Tibial artery (tissue), 4 donors: ENCODE data around the gene NPR1.

Experiments
- DNase-seq, 2 donors: peaks; one replicate each; pipeline ENCODE4 v3.0.0-alpha.2; 2019
- H3K27ac ChIP-seq, 2 donors: fragments of 200-600 bp; sonication (generic) in 1 of 2; 1 replicate in 1 of 2; 2 replicates in 1 of 2; pipeline ENCODE4 v1.5.1; 2018 to 2019; ENCODE audit warnings: mild to moderate bottlenecking in 1 of 2
- H3K27me3 ChIP-seq, 2 donors: fragments of 200-600 bp; sonication (generic) in 1 of 2; one replicate each; pipeline versions ENCODE4 v1.5.1 to v1.6.0; 2016 to 2019
- H3K36me3 ChIP-seq, 3 donors: fragments of 200-600 bp; sonication (generic) in 2 of 3; one replicate each; pipeline ENCODE4 v1.5.1; 2016 to 2019; ENCODE audit warnings: mild to moderate bottlenecking in 2 of 3
- H3K4me1 ChIP-seq, 4 donors: fragments of 200-600 bp; sonication (generic) in 2 of 4; 1 replicate in 3 of 4; 2 replicates in 1 of 4; pipeline ENCODE4 v1.5.1; 2016 to 2019
- H3K4me3 ChIP-seq, 2 donors: fragments of 200-600 bp; sonication (generic) in 1 of 2; 1 replicate in 1 of 2; 2 replicates in 1 of 2; pipeline ENCODE4 v1.5.1; 2018 to 2019; ENCODE audit warnings: mild to moderate bottlenecking in 2 of 2
- H3K9me3 ChIP-seq, 3 donors: fragments of 200-600 bp; sonication (generic) in 1 of 3; one replicate each; pipeline ENCODE4 v1.5.1; 2016 to 2019
- intact Hi-C: fragments of 100-400 bp; cut with DNase I; formaldehyde crosslinking; loops from one replicate; pipeline ENCODE4 v1.15.0; 2023; ENCODE audit warnings: low total_unique reads
- TF ChIP-seq, protein P1 (sequence below), 2 experiments: fragments of 200-600 bp in 1 of 2; fragments of 450-650 bp in 1 of 2; IDR thresholded peaks; one replicate each; pipeline ENCODE4 v1.5.1; 2017 to 2019; ENCODE audit warnings: antibody characterized with exemption in 2 of 2, mild to moderate bottlenecking in 1 of 2, moderate library complexity in 1 of 2

Gene NPR1

DNA sequence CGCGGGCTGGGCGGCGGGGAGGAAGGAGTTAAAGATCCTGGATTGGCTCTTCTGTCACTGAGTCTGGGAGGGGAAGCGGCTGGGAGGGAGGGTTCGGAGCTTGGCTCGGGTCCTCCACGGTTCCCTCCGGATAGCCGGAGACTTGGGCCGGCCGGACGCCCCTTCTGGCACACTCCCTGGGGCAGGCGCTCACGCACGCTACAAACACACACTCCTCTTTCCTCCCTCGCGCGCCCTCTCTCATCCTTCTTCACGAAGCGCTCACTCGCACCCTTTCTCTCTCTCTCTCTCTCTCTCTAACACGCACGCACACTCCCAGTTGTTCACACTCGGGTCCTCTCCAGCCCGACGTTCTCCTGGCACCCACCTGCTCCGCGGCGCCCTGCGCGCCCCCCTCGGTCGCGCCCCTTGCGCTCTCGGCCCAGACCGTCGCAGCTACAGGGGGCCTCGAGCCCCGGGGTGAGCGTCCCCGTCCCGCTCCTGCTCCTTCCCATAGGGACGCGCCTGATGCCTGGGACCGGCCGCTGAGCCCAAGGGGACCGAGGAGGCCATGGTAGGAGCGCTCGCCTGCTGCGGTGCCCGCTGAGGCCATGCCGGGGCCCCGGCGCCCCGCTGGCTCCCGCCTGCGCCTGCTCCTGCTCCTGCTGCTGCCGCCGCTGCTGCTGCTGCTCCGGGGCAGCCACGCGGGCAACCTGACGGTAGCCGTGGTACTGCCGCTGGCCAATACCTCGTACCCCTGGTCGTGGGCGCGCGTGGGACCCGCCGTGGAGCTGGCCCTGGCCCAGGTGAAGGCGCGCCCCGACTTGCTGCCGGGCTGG lies at the start of gene NPR1:
Gene NPR1 (plus strand): TSS at position 170 of the 818 bp plus-strand sequence. CDS start 421 bp downstream, at position 591.
- Histone ChIP-seq H3K4me1 (peaks cover 0 to 35% (median 15%) of the 10 kb centered on the region in 4 donors), H3K27me3 (no peaks in the 10 kb centered on the region), H3K27ac (peak within 1 kb of the TSS; percentile 84 to 86), H3K4me3 (peak within 1 kb of the TSS; percentile 68 to 76), H3K36me3 (peaks cover 0 to 13% (median 4%) of the 10 kb centered on the region in 3 donors), H3K9me3 (no peaks in the 10 kb centered on the region)
- TF ChIP-seq, protein P1, sequence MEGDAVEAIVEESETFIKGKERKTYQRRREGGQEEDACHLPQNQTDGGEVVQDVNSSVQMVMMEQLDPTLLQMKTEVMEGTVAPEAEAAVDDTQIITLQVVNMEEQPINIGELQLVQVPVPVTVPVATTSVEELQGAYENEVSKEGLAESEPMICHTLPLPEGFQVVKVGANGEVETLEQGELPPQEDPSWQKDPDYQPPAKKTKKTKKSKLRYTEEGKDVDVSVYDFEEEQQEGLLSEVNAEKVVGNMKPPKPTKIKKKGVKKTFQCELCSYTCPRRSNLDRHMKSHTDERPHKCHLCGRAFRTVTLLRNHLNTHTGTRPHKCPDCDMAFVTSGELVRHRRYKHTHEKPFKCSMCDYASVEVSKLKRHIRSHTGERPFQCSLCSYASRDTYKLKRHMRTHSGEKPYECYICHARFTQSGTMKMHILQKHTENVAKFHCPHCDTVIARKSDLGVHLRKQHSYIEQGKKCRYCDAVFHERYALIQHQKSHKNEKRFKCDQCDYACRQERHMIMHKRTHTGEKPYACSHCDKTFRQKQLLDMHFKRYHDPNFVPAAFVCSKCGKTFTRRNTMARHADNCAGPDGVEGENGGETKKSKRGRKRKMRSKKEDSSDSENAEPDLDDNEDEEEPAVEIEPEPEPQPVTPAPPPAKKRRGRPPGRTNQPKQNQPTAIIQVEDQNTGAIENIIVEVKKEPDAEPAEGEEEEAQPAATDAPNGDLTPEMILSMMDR (IDR thresholded peaks at IDR 0.05) = no peak
- intact Hi-C loops = loop anchor here (2.0 to 10.0 kb wide), 4 partner anchors 69 to 306 kb away; partner anchors contain the start of genes DENND4B and RAB13
- peak; percentile 81 to 89 for DNase-seq

DNA sequence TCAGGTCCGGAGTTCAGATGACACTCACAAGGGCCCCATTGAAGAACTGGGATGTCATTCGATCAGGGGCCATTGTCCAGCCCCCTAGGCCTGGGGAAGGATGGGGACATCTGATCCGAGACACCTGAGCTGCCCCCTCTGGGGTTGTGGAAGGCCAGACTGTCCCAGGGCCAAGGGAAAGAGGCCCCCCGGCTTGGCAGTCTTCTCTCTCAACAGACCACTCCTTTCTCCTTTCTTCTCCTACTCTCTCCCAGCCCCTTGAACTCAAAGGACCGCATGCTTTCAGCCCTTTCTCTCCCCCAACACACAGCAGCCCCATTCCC lies 49.2 kb upstream of the NPR1 start:
- H3K9me3 ChIP-seq = no peaks in the 10 kb centered on the region
- H3K27ac ChIP-seq = peak overlapping the region; percentile 89 to 92
- H3K4me3 ChIP-seq = no peak overlapping the region
- DNase-seq = peak in 1 of 2 donors; percentile 63
- no peaks in the 10 kb centered on the region for H3K36me3 ChIP-seq
- H3K27me3 ChIP-seq = no peaks in the 10 kb centered on the region
- intact Hi-C loops = no loop called here
- H3K4me1 ChIP-seq = peaks cover 0 to 66% (median 46%) of the 10 kb centered on the region in 4 donors
- TF ChIP-seq, protein P1 (IDR thresholded peaks at IDR 0.05) = no peak

GRCh38 chr1:153629971-153630370 lies 48.5 kb upstream of the NPR1 start:
- Histone ChIP-seq H3K27me3 (no peaks in the 10 kb centered on the region), H3K4me3 (no peak overlapping the region), H3K9me3 (no peaks in the 10 kb centered on the region), H3K36me3 (no peaks in the 10 kb centered on the region), H3K4me1 (peaks cover 0 to 68% (median 44%) of the 10 kb centered on the region in 4 donors), H3K27ac (peak overlapping the region; percentile 89 to 92)
- intact Hi-C loops = no loop called here
- peak in 1 of 2 donors; percentile 79 for DNase-seq
- TF ChIP-seq, protein P1 (IDR thresholded peaks at IDR 0.05) = no peak

- no peak overlapping the region for H3K4me3 ChIP-seq
- no peaks in the 10 kb centered on the region for H3K9me3 ChIP-seq
- DNase-seq = no peak
- peaks cover 0 to 68% (median 44%) of the 10 kb centered on the region in 4 donors for H3K4me1 ChIP-seq
- TF ChIP-seq, protein P1 (IDR thresholded peaks at IDR 0.05) = no peak
- no peaks in the 10 kb centered on the region for H3K27me3 ChIP-seq
- H3K27ac ChIP-seq = peak overlapping the region; percentile 89 to 92
- intact Hi-C loops = no loop called here
- no peaks in the 10 kb centered on the region for H3K36me3 ChIP-seq
These were observed 48.1 kb upstream of the NPR1 start for GRCh38 chr1:153630384-153630783.

DNA sequence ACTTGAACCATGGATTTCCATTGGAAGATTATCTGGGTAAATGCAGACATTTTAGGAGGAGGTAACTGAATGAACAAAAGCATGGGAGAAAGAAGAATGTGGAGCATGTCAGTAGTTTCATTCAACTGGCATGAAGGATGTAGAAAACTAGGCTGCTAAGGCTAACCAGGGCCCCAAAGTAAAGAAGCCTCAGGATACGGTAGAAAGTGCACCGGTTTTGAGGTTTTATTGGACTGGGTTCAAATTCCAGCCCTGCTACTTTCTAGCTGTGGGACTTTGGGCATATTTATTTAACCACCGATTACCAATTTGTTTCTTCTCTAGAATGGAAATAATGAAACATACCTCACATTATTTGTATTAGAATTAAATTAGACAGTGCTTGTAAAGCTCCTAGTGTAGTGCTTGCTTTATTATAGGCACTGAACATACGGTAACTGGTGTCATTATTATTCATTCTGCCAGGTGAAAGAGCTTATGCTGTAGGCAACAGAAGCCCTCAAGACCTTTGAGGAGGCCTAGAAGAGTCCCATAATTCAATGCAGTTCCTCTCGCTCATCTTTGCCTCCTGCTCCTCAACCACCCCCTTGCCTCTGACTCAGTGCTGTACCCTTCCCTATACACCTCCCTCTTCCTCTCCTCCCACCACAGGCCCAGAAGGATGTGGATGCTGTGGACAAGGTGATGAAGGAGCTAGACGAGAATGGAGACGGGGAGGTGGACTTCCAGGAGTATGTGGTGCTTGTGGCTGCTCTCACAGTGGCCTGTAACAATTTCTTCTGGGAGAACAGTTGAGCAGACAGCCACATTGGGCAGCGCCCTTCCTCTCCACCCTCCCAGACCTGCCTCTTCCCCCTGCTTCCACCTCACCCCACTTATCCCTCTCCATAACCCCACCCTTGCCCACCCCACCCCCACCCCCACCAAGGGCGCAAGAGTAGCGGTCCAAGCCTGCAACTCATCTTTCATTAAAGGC lies 47.2 kb upstream of the NPR1 start:
- DNase-seq = no peak
- Histone ChIP-seq H3K4me3 (no peak overlapping the region), H3K4me1 (peaks cover 0 to 67% (median 44%) of the 10 kb centered on the region in 4 donors), H3K36me3 (peaks cover 2 to 3% (median 3%) of the 10 kb centered on the region in 3 donors), H3K9me3 (no peaks in the 10 kb centered on the region), H3K27ac (peak overlapping the region in 1 of 2 donors; percentile 89), H3K27me3 (no peaks in the 10 kb centered on the region)
- TF ChIP-seq, protein P1 (IDR thresholded peaks at IDR 0.05) = no peak
- intact Hi-C loops = no loop called here
